H9 (cell line): ENCODE data around the gene CALHM6. TPM values are rescaled to one million over a fixed set of nuclear protein-coding genes. Genes with fewer than 3 reads are reported as not detected.

ENCODE experiments used
- DNase-seq: peaks from one replicate; pipeline ENCODE4 v3.0.0-alpha.2; 2017
- H2AFZ ChIP-seq: one replicate; pipeline ENCODE4 v1.6.1; 2013; ENCODE audit warnings: mild to moderate bottlenecking, low read length, control low read depth, moderate library complexity
- H2AK5ac ChIP-seq: 2 replicates; pipeline ENCODE4 v1.6.1; 2013; ENCODE audit warnings: low read length, control low read depth, mixed read lengths; ENCODE audit not compliant: insufficient read length
- H2BK120ac ChIP-seq: one replicate; pipeline ENCODE4 v1.6.1; 2013; ENCODE audit warnings: low read depth, mild to moderate bottlenecking, low read length, control low read depth, inconsistent platforms; ENCODE audit not compliant: poor library complexity, severe bottlenecking
- H2BK12ac ChIP-seq: 2 replicates; pipeline ENCODE4 v1.6.1; 2013; ENCODE audit warnings: low read length, control low read depth, mixed read lengths, low read depth; ENCODE audit not compliant: insufficient read length
- H2BK15ac ChIP-seq: 2 replicates; pipeline ENCODE4 v1.6.1; 2013; ENCODE audit warnings: low read depth, low read length, control low read depth
- H2BK20ac ChIP-seq: one replicate; pipeline ENCODE4 v1.6.1; 2013; ENCODE audit warnings: low read depth, mild to moderate bottlenecking, low read length, control low read depth, inconsistent platforms; ENCODE audit not compliant: poor library complexity, severe bottlenecking
- H2BK5ac ChIP-seq: 2 replicates; pipeline ENCODE4 v1.6.1; 2013; ENCODE audit warnings: low read length, control low read depth, mixed read lengths; ENCODE audit not compliant: insufficient read length
- H3K14ac ChIP-seq: 2 replicates; pipeline ENCODE4 v1.6.1; 2013; ENCODE audit warnings: low read length, control low read depth; ENCODE audit not compliant: insufficient read depth
- H3K18ac ChIP-seq: 2 replicates; pipeline ENCODE4 v1.6.1; 2013; ENCODE audit warnings: low read depth, mild to moderate bottlenecking, mixed read lengths, low read length, control low read depth; ENCODE audit not compliant: insufficient read length
- H3K23ac ChIP-seq: 2 replicates; pipeline ENCODE4 v1.6.1; 2013; ENCODE audit warnings: low read length, control low read depth, mixed read lengths, low read depth; ENCODE audit not compliant: insufficient read length
- H3K23me2 ChIP-seq: 2 replicates; pipeline ENCODE4 v1.6.1; 2013; ENCODE audit warnings: low read depth, mild to moderate bottlenecking, mixed read lengths, low read length, control low read depth; ENCODE audit not compliant: insufficient read length, poor library complexity, severe bottlenecking
- H3K27ac ChIP-seq: 2 replicates; pipeline ENCODE4 v1.5.1; 2013; ENCODE audit warnings: low read length, control low read depth, mixed read lengths, low read depth; ENCODE audit not compliant: insufficient read length
- H3K27me3 ChIP-seq: 2 replicates; pipeline ENCODE4 v1.6.1; 2013; ENCODE audit warnings: low read length, control low read depth, inconsistent platforms; ENCODE audit not compliant: insufficient read depth
- H3K4ac ChIP-seq: 2 replicates; pipeline ENCODE4 v1.6.1; 2013; ENCODE audit warnings: low read depth, mild to moderate bottlenecking, control low read depth, inconsistent platforms, low read length, moderate library complexity
- H3K4me1 ChIP-seq: 2 replicates; pipeline ENCODE4 v1.6.1; 2013; ENCODE audit warnings: low read length, control low read depth, inconsistent platforms; ENCODE audit not compliant: insufficient read depth
- H3K4me2 ChIP-seq: 2 replicates; pipeline ENCODE4 v1.6.1; 2013; ENCODE audit warnings: low read length, control low read depth, mixed read lengths; ENCODE audit not compliant: insufficient read length, insufficient read depth
- H3K56ac ChIP-seq: 2 replicates; pipeline ENCODE4 v1.6.1; 2013; ENCODE audit warnings: low read depth, mild to moderate bottlenecking, mixed read lengths, low read length, control low read depth; ENCODE audit not compliant: insufficient read length
- H3K79me1 ChIP-seq: 2 replicates; pipeline ENCODE4 v1.6.1; 2013; ENCODE audit warnings: low read depth, mild to moderate bottlenecking, moderate library complexity, low read length, control low read depth, inconsistent platforms; ENCODE audit not compliant: insufficient read depth, poor library complexity, severe bottlenecking
- H3K79me2 ChIP-seq: 2 replicates; pipeline ENCODE4 v1.6.1; 2013; ENCODE audit warnings: low read length, control low read depth, inconsistent platforms; ENCODE audit not compliant: insufficient read depth
- H3K9ac ChIP-seq: 2 replicates; pipeline ENCODE4 v1.6.1; 2013; ENCODE audit warnings: low read length, control low read depth, mixed read lengths; ENCODE audit not compliant: insufficient read length; ENCODE audit errors: extremely low read depth
- H3K9me3 ChIP-seq: one replicate; pipeline ENCODE4 v1.6.1; 2013; ENCODE audit warnings: low read depth, low read length, inconsistent platforms; ENCODE audit not compliant: control insufficient read depth
- H3T11ph ChIP-seq: one replicate; pipeline ENCODE4 v1.6.1; 2013; ENCODE audit warnings: mild to moderate bottlenecking, low read length, control low read depth, inconsistent platforms
- H4K20me1 ChIP-seq: one replicate; pipeline ENCODE4 v1.6.1; 2013; ENCODE audit not compliant: control insufficient read depth, insufficient read length, insufficient read depth
- H4K5ac ChIP-seq: 2 replicates; pipeline ENCODE4 v1.6.1; 2013; ENCODE audit warnings: low read depth, mild to moderate bottlenecking, mixed read lengths, low read length, control low read depth; ENCODE audit not compliant: insufficient read length
- H4K8ac ChIP-seq: replicated peaks from 2 replicates; pipeline ENCODE4 v1.6.1; 2013; ENCODE audit warnings: low read length, control low read depth, mixed read lengths, low read depth; ENCODE audit not compliant: insufficient read length
- H4K91ac ChIP-seq: 2 replicates; pipeline ENCODE4 v1.6.1; 2013; ENCODE audit warnings: low read depth, mild to moderate bottlenecking, moderate library complexity, mixed read lengths, low read length, control low read depth; ENCODE audit not compliant: insufficient read length
- H3K27ac Mint-ChIP-seq, 3 experiments: 2 replicates in 2 of 3; 3 replicates in 1 of 3; pipeline ENCODE4 v1.8.0; 2020 to 2021; ENCODE audit warnings: mixed read lengths in 3 of 3, mild to moderate bottlenecking in 1 of 3, moderate library complexity in 1 of 3
- H3K27me3 Mint-ChIP-seq: 2 replicates; pipeline ENCODE4 v1.8.0; 2021; ENCODE audit warnings: low read depth, mild to moderate bottlenecking, moderate library complexity, mixed read lengths
- H3K36me3 Mint-ChIP-seq, 3 experiments: 2 replicates in 2 of 3; 3 replicates in 1 of 3; pipeline ENCODE4 v1.8.0; 2020 to 2021; ENCODE audit warnings: low read depth in 3 of 3, mixed read lengths in 3 of 3; ENCODE audit not compliant: insufficient read depth in 1 of 3
- H3K4me1 Mint-ChIP-seq, 2 experiments: 2 replicates each; pipeline ENCODE4 v1.8.0; 2020; ENCODE audit warnings: mixed read lengths in 2 of 2
- H3K4me3 Mint-ChIP-seq, 2 experiments: 2 replicates in 1 of 2; 3 replicates in 1 of 2; pipeline ENCODE4 v1.8.0; 2020 to 2021; ENCODE audit warnings: mild to moderate bottlenecking in 2 of 2, mixed read lengths in 2 of 2, moderate library complexity in 1 of 2
- H3K9me3 Mint-ChIP-seq, 2 experiments: 2 replicates in 1 of 2; 3 replicates in 1 of 2; pipeline ENCODE4 v1.8.0; 2020; ENCODE audit warnings: mild to moderate bottlenecking in 2 of 2, mixed read lengths in 2 of 2, moderate library complexity in 1 of 2
- WGBS: extraction: QIAGEN DNeasy Blood & Tissue Kit; methylation state at CpG from one replicate; pipeline ENCODE4 v1.1.7; 2013; ENCODE audit warnings: missing lambda C conversion rate, low lambda C conversion rate, mixed read lengths; ENCODE audit not compliant: insufficient read length; ENCODE audit errors: extremely low coverage; 5-methylcytosine and 5-hydroxymethylcytosine counted together
- total RNA-seq: library from RNA; stranded (reverse); gene quantifications from 2 replicates; pipeline ENCODE4 v1.2.1, GENCODE V29; 2021
- TF ChIP-seq, protein P1 (sequence below): fragments of 200-600 bp; sonication (generic); conservative IDR thresholded peaks from 3 replicates; pipeline ENCODE4 v1.8.0; 2021; ENCODE audit warnings: antibody characterized with exemption, mild to moderate bottlenecking

The CALHM6 gene
- total RNA-seq, 1 experiment from 2014 or later: 0.44 TPM

DNA sequence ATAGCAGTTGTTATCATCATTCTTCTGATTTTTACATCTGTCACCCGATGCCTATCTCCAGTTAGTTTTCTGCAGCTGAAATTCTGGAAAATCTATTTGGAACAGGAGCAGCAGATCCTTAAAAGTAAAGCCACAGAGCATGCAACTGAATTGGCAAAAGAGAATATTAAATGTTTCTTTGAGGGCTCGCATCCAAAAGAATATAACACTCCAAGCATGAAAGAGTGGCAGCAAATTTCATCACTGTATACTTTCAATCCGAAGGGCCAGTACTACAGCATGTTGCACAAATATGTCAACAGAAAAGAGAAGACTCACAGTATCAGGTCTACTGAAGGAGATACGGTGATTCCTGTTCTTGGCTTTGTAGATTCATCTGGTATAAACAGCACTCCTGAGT lies 2.1 kb downstream of the CALHM6 start:
- Histone ChIP-seq H2BK120ac (no peak overlapping the region), H3K14ac (no peak overlapping the region), H3K9me3 (no peaks in the 10 kb centered on the region), H2BK20ac (no peak overlapping the region), H3K79me2 (no peaks in the 10 kb centered on the region), H3K23me2 (peaks cover 6% of the 10 kb centered on the region), H3K18ac (no peak overlapping the region), H2BK5ac (no peak overlapping the region), H3K27ac (no peak overlapping the region), H2BK15ac (no peak overlapping the region), H3K56ac (no peak overlapping the region), H2AK5ac (no peak overlapping the region), H4K20me1 (no peaks in the 10 kb centered on the region), H3K23ac (no peak overlapping the region), H3K4me1 (peaks cover 2% of the 10 kb centered on the region; the same call in 1 of the 2 replicates), H3K79me1 (no peaks in the 10 kb centered on the region), H2AFZ (no peak overlapping the region), H2BK12ac (no peak overlapping the region), H4K5ac (no peak overlapping the region), H4K8ac (no peak overlapping the region), H3K4me2 (no peak overlapping the region), H3K27me3 (peaks cover 7% of the 10 kb centered on the region; the same call in 1 of the 2 replicates), H3K4ac (no peak overlapping the region), H3K9ac (no peak overlapping the region), H4K91ac (no peak overlapping the region), H3T11ph (no peak overlapping the region)
- WGBS: no CpG with 5 or more reads among the region's 4 CpGs
- H3K36me3 Mint-ChIP-seq: no peaks in the 10 kb centered on the region
- no peak overlapping the region for H3K27ac Mint-ChIP-seq
- H3K4me3 Mint-ChIP-seq: no peak overlapping the region
- H3K4me1 Mint-ChIP-seq: peaks cover 16 to 27% of the 10 kb centered on the region in 2 experiments
- H3K27me3 Mint-ChIP-seq: peaks cover 55% of the 10 kb centered on the region
- H3K9me3 Mint-ChIP-seq: no peaks in the 10 kb centered on the region
- DNase-seq: no peak
- TF ChIP-seq, protein P1, sequence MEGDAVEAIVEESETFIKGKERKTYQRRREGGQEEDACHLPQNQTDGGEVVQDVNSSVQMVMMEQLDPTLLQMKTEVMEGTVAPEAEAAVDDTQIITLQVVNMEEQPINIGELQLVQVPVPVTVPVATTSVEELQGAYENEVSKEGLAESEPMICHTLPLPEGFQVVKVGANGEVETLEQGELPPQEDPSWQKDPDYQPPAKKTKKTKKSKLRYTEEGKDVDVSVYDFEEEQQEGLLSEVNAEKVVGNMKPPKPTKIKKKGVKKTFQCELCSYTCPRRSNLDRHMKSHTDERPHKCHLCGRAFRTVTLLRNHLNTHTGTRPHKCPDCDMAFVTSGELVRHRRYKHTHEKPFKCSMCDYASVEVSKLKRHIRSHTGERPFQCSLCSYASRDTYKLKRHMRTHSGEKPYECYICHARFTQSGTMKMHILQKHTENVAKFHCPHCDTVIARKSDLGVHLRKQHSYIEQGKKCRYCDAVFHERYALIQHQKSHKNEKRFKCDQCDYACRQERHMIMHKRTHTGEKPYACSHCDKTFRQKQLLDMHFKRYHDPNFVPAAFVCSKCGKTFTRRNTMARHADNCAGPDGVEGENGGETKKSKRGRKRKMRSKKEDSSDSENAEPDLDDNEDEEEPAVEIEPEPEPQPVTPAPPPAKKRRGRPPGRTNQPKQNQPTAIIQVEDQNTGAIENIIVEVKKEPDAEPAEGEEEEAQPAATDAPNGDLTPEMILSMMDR: no peak
